ENCODE measurements around the gene AGK.
A peak's percentile ranks its signal among the peaks of the same experiment; 100 is the strongest.

AGK gene

DNA sequence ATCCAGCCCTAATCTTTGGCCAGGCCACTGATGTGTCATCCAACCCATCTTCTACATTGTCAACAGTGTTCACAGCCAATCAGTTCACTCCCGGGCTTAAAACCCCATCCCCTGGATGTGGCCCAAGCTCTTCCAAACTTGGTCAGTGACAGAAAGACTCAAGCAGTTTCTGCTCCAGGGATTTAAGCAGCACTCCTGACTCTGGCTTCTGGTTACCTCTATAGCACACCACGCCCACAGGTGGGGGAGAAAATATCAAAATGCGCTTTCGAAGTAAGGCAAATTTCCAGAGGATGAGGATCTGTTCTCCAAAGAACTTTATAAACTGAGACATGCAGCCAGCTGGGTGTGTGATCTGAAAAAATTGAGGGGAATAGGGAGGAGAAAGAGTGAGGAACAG is 114.9 kb downstream of the AGK start:
- TF ChIP-seq, protein P1, sequence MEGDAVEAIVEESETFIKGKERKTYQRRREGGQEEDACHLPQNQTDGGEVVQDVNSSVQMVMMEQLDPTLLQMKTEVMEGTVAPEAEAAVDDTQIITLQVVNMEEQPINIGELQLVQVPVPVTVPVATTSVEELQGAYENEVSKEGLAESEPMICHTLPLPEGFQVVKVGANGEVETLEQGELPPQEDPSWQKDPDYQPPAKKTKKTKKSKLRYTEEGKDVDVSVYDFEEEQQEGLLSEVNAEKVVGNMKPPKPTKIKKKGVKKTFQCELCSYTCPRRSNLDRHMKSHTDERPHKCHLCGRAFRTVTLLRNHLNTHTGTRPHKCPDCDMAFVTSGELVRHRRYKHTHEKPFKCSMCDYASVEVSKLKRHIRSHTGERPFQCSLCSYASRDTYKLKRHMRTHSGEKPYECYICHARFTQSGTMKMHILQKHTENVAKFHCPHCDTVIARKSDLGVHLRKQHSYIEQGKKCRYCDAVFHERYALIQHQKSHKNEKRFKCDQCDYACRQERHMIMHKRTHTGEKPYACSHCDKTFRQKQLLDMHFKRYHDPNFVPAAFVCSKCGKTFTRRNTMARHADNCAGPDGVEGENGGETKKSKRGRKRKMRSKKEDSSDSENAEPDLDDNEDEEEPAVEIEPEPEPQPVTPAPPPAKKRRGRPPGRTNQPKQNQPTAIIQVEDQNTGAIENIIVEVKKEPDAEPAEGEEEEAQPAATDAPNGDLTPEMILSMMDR (IDR thresholded peaks at IDR 0.05): no peak

DNA sequence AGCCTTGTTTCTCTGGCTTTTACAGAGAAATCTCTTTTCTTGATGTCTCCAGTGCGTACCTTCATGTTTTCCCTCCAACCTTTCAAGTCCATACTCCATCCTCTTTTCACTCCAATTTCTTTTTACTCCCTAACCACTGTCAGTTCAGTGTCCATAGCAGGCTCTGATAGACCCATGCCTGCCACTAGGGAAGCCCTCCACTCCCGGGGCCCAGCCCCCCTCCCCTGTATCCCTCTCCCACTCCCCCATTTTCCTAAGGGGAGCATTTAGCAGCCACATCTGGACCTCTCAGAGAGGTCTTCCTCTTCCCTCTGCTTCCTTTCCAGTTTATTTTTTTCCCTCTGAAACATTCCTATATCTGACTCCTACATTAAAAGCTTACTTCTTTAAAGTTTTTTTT is 117.6 kb downstream of the AGK start:
- TF ChIP-seq, protein P1 (IDR thresholded peaks at IDR 0.05): no peak

DNA sequence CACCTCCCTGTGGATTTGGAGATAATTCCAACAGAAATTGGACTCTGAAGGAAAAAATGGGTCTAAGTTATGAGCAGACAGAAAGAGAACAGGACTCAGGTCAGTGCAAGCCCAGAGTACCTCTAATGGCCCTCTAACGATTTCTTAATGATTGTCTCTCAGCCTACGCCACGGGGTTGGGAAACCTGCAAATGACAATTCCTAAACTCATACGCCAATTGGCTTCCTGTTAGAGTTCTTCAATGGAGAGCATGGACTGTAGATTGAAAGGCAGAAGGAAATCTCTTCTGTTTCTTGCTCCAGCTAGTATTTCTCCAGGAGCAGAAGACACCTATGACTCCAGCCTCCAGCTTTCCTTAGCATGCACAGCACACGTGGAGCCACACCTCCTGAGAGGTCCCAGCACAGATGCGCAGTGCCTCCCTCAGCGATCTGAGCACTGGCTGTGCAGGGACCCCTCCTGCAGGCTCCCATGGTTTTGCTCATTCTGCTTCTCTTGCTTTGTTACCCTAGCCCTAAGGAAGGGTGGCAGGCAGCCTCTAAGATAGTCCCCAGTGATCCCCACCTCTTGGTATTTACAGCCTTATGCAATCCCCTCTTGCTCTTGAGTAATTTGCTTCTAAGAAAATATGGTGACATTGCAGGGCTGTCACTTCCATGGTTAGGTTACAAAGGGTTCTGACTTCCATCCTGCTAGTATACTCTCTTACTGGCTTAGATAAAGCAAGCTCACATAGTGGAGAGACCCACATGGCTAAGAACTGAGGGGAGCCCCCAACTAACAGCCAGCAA is 120.7 kb downstream of the AGK start:
- TF ChIP-seq, protein P1 (IDR thresholded peaks at IDR 0.05): no peak

DNA sequence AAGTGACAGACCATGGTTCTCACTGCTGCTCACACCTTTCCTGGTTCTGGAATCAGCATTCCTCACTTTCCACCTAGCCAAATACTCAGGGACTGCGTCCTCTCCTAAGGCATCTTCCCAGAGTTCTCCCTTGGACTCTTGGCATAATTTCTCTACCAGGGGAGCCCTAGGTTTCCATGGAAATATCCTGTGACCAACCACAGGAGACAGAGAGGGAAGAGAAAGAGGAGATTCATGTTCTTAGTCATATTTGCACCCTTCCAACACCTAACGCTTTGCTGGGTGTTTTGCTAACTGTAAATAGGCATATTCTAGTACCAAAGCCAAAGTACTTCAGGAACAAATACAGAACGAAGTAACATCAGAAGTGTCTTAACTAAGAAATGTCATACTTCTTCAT is 122.1 kb downstream of the AGK start:
- TF ChIP-seq, protein P1 (IDR thresholded peaks at IDR 0.05): no peak

DNA sequence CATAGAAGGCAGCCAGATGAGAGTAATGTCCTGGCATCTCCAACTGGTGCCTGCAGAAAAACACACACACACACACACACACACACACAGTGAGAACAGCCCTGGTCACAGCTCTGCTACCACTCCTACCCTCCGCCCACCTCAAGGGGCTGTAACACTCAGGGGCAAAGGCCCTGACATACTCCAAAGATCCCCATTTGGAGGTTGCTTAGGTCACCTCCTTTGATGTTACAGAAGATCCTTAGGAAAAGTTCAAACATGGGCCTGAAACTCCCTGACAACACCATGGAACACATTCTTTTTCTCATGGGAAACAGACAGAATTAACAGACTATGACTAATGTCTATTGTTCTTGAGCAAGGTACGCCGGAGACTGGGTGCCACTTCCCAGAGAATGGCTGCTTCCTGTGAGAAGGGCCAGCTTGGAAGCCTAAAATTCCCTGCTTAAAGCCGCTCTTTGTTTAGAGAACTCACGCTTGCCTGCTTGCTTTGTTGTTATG is 123.0 kb downstream of the AGK start:
- TF ChIP-seq, protein P1 (IDR thresholded peaks at IDR 0.05): no peak

DNA sequence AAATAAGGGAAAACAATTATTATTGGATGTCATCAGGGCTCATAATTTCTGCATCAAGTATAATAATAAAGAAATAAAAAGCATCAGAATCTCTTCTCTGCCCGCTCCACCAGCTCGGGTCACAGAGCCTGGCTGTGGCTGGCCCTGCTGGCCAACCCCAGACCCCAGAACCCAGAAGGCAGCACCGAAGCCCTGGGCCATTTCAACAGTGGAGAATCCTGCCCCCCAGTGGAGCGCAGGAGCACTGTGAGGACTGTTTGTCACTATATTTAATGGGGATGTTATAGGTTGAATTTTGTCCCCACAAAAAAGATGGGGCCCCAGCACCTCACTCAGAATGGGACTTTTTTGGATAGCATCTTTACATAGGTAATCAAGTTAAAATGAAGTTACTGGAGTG is 123.5 kb downstream of the AGK start:
- TF ChIP-seq, protein P1 (IDR thresholded peaks at IDR 0.05): peak; percentile 39

DNA sequence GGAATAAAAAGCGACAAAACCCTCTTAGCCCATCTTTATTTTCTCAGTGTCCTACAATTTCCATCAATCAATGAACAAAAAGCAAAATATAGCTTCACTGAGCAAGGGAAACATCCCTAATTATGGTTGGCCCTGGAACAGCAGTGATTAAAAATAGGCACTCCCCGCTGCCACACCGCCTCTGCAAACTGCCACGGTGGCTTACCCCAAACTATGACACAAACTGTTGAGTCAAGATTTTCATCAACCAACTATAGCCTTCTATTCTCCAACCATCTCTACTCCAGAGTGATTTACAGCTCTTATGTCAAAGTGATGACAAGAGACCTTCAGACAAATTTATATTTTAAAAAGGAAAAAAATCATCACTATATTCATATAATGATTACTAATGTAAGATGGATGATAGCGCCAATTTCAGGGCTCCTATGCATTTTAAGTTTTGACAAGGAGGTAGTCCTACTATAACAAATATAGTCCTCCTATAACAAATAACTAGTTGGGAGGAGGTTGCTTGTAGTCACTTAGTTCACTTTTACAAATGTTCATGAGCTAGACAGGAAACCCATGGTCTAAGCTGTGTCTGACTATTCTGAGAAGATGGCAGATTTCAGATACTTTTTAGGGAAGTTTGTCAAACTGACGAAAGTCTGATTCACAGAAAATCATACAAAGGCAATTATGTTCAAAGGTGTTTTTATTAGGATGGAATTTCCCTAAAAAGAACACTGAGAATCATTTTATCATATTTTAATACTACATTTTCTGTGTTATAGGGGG is 124.4 kb downstream of the AGK start:
- TF ChIP-seq, protein P1 (IDR thresholded peaks at IDR 0.05): no peak
